ENCODE data around the gene AKAP8L.

AKAP8L gene

GRCh38 chr19:15448778-15449619, 30.2 kb upstream of the AKAP8L start:
- DNase-seq: no peak

- DNase-seq: no peak
Measured at GRCh38 chr19:15448044-15448777, 29.4 kb upstream of the AKAP8L start.

- DNase-seq: no peak
Measured at GRCh38 chr19:15447057-15447456, 28.3 kb upstream of the AKAP8L start.

- DNase-seq: no peak
Measured at GRCh38 chr19:15445807-15446376, 27.1 kb upstream of the AKAP8L start.

GRCh38 chr19:15445227-15445605, 26.4 kb upstream of the AKAP8L start:
- no peak for DNase-seq

- no peak for DNase-seq
Measured at GRCh38 chr19:15444505-15445226, 25.9 kb upstream of the AKAP8L start.

GRCh38 chr19:15443838-15444237, 25.1 kb upstream of the AKAP8L start:
- DNase-seq: peak in 5 of 14 donors; percentile 11 to 23 (median 18)

- no peak for DNase-seq
Measured at GRCh38 chr19:15443325-15443724, 24.5 kb upstream of the AKAP8L start.

- no peak for DNase-seq
Measured at GRCh38 chr19:15442142-15442920, 23.5 kb upstream of the AKAP8L start.

GRCh38 chr19:15441317-15441716, 22.5 kb upstream of the AKAP8L start:
- DNase-seq: no peak

- no peak for DNase-seq
Measured at GRCh38 chr19:15439821-15440641, 21.2 kb upstream of the AKAP8L start.

- DNase-seq: peak in 1 of 14 donors; percentile 3
Measured at GRCh38 chr19:15439078-15439799, 20.5 kb upstream of the AKAP8L start.

GRCh38 chr19:15438577-15438976, 19.8 kb upstream of the AKAP8L start:
- no peak for DNase-seq

GRCh38 chr19:15438124-15438496, 19.3 kb upstream of the AKAP8L start:
- no peak for DNase-seq

GRCh38 chr19:15437355-15438123, 18.8 kb upstream of the AKAP8L start:
- DNase-seq: no peak

- DNase-seq: no peak
Measured at GRCh38 chr19:15436826-15437110, 18.0 kb upstream of the AKAP8L start.

GRCh38 chr19:15436012-15436825, 17.4 kb upstream of the AKAP8L start:
- DNase-seq: no peak

- DNase-seq: no peak
Measured at GRCh38 chr19:15433519-15434069, 14.8 kb upstream of the AKAP8L start.
